ENCODE measurements around the gene AFP. TPM values are rescaled to one million over a fixed set of nuclear protein-coding genes. Genes with fewer than 3 reads are reported as not detected.

The AFP gene
- total and polyA plus RNA-seq, 2 of the 13 experiments (the other 11 are each of a cell fraction or from before 2014, with no cell fraction given): 9,434 to 13,105 TPM

GRCh38 chr4:73440653-73441052, 4.6 kb downstream of the AFP start (continued):
- peak; percentile 96 for TF ChIP-seq MLLT10 (CRISPR knock-in tag; IDR thresholded peaks at IDR 0.05)
- TF ChIP-seq SCMH1 (CRISPR knock-in tag; IDR thresholded peaks at IDR 0.05; ENCODE audit: borderline replicate concordance): no peak
- TF ChIP-seq, protein P1, sequence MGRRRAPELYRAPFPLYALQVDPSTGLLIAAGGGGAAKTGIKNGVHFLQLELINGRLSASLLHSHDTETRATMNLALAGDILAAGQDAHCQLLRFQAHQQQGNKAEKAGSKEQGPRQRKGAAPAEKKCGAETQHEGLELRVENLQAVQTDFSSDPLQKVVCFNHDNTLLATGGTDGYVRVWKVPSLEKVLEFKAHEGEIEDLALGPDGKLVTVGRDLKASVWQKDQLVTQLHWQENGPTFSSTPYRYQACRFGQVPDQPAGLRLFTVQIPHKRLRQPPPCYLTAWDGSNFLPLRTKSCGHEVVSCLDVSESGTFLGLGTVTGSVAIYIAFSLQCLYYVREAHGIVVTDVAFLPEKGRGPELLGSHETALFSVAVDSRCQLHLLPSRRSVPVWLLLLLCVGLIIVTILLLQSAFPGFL (CRISPR knock-in tag; IDR thresholded peaks at IDR 0.05): no peak
- no peak for TF ChIP-seq SNRNP70 (IDR thresholded peaks at IDR 0.05; ENCODE audit: low read depth, low read length)
- no peak for TF ChIP-seq ELF3 (CRISPR knock-in tag; IDR thresholded peaks at IDR 0.05)
- TF ChIP-seq ZNF614 (CRISPR knock-in tag; IDR thresholded peaks at IDR 0.05; ENCODE audit: borderline replicate concordance): no peak
- no peak for TF ChIP-seq IRF2 (CRISPR knock-in tag; IDR thresholded peaks at IDR 0.05)
- TF ChIP-seq ZNF430 (CRISPR knock-in tag; IDR thresholded peaks at IDR 0.05): no peak
- TF ChIP-seq, protein P2, sequence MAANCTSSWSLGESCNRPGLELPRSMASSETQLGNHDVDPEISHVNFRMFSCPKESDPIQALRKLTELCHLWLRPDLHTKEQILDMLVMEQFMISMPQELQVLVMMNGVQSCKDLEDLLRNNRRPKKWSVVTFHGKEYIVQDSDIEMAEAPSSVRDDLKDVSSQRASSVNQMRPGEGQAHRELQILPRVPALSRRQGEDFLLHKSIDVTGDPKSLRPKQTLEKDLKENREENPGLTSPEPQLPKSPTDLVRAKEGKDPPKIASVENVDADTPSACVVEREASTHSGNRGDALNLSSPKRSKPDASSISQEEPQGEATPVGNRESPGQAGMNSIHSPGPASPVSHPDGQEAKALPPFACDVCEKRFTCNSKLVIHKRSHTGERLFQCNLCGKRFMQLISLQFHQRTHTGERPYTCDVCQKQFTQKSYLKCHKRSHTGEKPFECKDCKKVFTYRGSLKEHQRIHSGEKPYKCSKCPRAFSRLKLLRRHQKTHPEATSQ (CRISPR knock-in tag; IDR thresholded peaks at IDR 0.05; ENCODE audit: borderline replicate concordance): 0 out of 2 replicates have a peak, but pooled peaks have one; percentile 9
- TF ChIP-seq, protein P3, sequence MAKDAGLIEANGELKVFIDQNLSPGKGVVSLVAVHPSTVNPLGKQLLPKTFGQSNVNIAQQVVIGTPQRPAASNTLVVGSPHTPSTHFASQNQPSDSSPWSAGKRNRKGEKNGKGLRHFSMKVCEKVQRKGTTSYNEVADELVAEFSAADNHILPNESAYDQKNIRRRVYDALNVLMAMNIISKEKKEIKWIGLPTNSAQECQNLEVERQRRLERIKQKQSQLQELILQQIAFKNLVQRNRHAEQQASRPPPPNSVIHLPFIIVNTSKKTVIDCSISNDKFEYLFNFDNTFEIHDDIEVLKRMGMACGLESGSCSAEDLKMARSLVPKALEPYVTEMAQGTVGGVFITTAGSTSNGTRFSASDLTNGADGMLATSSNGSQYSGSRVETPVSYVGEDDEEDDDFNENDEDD (CRISPR knock-in tag; IDR thresholded peaks at IDR 0.05; ENCODE audit: borderline replicate concordance): no peak
- TF ChIP-seq NR1H2 (CRISPR knock-in tag; IDR thresholded peaks at IDR 0.05; ENCODE audit: borderline replicate concordance, low read depth): no peak
- no peak for TF ChIP-seq AKAP8 (CRISPR knock-in tag; IDR thresholded peaks at IDR 0.05)
- no peak; the same call in none of the 2 replicates for TF ChIP-seq PAF1 (CRISPR knock-in tag; IDR thresholded peaks at IDR 0.05)
- TF ChIP-seq, protein P4, sequence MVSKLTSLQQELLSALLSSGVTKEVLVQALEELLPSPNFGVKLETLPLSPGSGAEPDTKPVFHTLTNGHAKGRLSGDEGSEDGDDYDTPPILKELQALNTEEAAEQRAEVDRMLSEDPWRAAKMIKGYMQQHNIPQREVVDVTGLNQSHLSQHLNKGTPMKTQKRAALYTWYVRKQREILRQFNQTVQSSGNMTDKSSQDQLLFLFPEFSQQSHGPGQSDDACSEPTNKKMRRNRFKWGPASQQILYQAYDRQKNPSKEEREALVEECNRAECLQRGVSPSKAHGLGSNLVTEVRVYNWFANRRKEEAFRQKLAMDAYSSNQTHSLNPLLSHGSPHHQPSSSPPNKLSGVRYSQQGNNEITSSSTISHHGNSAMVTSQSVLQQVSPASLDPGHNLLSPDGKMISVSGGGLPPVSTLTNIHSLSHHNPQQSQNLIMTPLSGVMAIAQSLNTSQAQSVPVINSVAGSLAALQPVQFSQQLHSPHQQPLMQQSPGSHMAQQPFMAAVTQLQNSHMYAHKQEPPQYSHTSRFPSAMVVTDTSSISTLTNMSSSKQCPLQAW (CRISPR knock-in tag; IDR thresholded peaks at IDR 0.05): no peak
- no peak for TF ChIP-seq SP5 (CRISPR knock-in tag; IDR thresholded peaks at IDR 0.05; ENCODE audit: borderline replicate concordance, low read depth)
- TF ChIP-seq NFATC3 (CRISPR knock-in tag; IDR thresholded peaks at IDR 0.05): no peak
- TF ChIP-seq POLR2AphosphoS5 (IDR thresholded peaks at IDR 0.05; ENCODE audit: low read depth, low read length): peak; percentile 67
- TF ChIP-seq, protein P5, sequence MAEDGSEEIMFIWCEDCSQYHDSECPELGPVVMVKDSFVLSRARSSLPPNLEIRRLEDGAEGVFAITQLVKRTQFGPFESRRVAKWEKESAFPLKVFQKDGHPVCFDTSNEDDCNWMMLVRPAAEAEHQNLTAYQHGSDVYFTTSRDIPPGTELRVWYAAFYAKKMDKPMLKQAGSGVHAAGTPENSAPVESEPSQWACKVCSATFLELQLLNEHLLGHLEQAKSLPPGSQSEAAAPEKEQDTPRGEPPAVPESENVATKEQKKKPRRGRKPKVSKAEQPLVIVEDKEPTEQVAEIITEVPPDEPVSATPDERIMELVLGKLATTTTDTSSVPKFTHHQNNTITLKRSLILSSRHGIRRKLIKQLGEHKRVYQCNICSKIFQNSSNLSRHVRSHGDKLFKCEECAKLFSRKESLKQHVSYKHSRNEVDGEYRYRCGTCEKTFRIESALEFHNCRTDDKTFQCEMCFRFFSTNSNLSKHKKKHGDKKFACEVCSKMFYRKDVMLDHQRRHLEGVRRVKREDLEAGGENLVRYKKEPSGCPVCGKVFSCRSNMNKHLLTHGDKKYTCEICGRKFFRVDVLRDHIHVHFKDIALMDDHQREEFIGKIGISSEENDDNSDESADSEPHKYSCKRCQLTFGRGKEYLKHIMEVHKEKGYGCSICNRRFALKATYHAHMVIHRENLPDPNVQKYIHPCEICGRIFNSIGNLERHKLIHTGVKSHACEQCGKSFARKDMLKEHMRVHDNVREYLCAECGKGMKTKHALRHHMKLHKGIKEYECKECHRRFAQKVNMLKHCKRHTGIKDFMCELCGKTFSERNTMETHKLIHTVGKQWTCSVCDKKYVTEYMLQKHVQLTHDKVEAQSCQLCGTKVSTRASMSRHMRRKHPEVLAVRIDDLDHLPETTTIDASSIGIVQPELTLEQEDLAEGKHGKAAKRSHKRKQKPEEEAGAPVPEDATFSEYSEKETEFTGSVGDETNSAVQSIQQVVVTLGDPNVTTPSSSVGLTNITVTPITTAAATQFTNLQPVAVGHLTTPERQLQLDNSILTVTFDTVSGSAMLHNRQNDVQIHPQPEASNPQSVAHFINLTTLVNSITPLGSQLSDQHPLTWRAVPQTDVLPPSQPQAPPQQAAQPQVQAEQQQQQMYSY (CRISPR knock-in tag; IDR thresholded peaks at IDR 0.05): no peak
- TF ChIP-seq, protein P6, sequence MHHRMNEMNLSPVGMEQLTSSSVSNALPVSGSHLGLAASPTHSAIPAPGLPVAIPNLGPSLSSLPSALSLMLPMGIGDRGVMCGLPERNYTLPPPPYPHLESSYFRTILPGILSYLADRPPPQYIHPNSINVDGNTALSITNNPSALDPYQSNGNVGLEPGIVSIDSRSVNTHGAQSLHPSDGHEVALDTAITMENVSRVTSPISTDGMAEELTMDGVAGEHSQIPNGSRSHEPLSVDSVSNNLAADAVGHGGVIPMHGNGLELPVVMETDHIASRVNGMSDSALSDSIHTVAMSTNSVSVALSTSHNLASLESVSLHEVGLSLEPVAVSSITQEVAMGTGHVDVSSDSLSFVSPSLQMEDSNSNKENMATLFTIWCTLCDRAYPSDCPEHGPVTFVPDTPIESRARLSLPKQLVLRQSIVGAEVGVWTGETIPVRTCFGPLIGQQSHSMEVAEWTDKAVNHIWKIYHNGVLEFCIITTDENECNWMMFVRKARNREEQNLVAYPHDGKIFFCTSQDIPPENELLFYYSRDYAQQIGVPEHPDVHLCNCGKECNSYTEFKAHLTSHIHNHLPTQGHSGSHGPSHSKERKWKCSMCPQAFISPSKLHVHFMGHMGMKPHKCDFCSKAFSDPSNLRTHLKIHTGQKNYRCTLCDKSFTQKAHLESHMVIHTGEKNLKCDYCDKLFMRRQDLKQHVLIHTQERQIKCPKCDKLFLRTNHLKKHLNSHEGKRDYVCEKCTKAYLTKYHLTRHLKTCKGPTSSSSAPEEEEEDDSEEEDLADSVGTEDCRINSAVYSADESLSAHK (CRISPR knock-in tag; IDR thresholded peaks at IDR 0.05; ENCODE audit: borderline replicate concordance): no peak
